GM21360 (cell line): ENCODE measurements around the gene NOC3L.
"Not testable (repeated sequence)": the region's sequence is repeated elsewhere in the genome, so short reads cannot be mapped to it uniquely, and the experiment has no call there.

Source experiments
- ATAC-seq: cut with Tn5 transposase; IDR thresholded peaks from one replicate; pipeline ENCODE4 v1.9.1; 2021; ENCODE audit warnings: mild to moderate bottlenecking, moderate library complexity; ENCODE audit not compliant: unreplicated experiment

Gene NOC3L

DNA sequence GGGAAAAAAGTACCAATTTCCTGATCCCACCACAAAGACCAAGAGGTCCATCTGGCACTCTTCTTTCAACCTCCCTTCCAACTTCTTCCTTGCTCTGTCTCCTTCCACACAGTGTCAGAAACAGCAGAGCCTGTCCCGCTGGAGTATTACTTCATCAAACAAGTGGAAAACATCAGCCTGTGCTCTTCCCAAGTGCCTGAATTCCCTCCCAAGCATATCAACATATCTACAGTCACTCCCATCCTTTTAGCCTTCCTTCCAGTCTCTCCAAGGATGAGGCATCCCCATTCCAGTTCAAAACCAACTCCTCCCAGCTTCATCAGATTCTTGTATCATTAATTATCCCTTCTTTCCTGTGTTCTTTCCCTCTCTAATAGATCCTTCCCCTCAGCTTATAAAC lies 1.7 kb upstream of the NOC3L start:
- ATAC-seq, result no peak

DNA sequence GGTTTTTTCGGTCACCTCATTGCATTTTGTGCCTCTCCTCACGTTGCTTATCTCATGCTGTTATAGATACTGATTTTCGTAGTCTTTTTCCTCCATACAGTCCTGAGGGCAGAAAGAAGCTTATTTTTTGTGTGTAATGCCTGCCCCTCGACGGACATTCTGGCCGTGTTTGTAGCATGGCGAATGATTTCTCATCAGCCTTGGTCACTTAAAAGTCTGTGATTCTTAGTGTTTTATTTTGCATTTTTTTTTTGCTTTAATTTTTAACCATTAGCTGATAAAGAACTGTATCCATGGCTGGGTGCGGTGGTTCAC lies 469 bp upstream of the NOC3L start:
- ATAC-seq, result no peak

DNA sequence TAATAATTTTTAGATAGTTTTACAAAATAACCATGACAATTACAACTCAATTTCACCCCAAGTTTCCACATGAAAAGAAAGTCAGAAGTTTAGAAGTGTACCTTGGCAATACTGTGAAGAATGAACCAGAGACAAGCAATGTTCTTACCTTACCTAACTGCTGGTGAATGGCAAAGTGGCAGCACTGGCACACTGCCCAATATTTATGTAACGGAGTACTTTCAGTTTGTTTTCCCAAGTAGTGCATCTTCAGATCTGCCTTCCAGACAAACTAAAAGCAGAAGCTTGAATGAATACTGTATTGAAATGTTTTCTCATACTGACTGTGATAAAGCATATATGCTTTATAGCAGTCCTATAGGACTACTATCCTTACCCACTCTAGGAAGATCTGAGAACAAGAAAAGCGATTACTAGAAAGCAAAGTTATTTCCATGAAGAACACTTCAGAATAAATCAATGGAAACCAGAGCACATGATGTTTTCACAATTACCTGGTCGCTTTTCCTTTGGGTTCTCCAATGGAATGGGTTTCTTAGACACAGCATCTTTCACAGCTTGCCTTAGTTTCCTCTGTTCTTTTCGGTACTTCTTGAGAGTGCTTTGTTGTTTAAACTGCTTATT lies 1.5 kb downstream of the NOC3L start:
- ATAC-seq, result no peak

DNA sequence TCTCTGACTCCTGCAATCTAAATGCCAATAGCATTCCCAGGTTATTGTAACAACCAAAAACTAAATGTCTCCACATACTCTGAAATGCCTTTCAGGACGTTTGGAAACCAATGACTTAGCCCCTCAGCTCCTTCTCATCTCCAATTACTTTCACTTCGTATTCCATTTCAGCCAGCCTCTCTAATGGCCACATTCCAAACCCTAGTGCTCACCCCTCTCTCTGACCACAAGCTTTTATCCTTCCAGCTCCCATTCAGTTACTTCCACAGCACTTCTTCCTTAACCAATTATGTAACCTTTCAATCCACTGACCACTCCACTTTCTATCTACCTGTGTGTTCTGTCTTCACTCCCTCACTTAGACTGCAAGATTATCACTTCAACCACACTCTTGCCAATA lies 4.3 kb downstream of the NOC3L start:
- no peak for ATAC-seq

DNA sequence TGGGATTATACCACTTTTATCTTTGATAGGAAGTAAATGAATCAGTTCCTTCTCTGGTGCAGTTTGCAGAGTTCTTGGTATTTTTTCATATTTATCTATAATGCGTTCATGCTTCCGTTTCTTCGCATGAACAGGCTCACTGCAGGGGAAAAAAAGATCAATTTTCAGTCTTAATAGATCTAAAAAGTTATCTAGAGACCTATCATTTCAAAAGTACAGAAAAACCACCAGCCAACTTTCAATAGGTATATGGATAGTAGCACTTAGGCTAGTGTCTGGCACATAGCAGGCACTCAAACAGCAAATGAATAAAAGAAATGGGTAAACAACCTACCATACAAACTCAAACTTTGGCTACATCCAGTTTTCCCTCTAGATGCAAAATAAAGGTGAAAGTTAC lies 5.5 kb downstream of the NOC3L start:
- no peak for ATAC-seq

DNA sequence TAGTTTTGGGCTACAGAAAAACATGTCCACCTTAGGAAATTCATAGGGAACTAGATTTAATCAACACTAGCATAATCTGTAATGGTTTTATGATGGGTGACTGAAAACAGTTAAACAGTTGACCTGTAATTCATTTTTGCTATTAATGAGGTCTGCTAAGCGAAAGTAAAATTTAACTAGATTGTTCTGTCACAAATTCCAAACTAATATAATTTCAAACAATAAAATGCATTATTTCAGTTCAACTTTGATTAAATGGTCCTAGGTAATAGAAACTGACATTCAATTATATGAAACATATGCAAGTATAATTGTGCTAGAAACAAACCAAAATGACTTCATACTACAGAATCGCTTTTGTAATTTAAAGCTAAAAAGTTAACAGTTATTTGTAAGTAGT lies 6.9 kb downstream of the NOC3L start:
- no peak for ATAC-seq

DNA sequence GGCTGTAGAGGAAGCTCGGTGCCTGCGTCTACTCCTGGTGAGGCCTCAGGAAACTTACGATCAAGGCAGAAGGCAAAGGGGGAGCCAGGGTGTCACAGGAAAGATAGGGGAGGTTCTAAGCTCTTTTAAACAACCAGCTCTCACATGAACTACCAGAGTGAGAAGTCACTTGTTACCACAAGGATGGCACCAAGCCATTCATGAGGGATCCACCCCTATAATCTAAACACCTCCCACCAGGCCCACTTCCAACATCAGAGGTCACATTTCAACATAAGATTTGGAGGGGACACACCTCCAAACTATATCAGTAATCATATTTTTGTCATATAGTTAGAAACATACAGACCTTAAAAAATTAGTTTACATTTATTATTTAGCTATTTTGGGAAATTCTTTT lies 9.4 kb downstream of the NOC3L start:
- ATAC-seq, result no peak

DNA sequence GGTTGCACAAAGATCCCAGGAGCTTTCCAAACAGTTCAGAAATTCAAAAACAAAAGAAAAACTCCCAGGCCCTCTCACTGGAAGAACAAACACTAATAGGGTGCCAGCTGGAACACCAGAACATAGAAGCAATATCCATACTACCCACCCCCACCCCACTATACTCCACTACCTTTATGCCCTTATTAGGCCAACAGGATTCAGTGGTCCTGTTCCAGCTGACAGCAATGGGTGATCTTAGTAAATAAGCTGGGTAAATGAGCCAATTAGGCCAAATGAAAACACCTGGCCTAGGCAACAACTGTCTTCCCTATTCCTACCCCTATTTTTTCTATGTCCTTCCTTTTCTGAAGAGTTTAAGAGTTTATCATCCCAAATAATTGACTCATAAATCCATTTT lies 11.7 kb downstream of the NOC3L start:
- no peak for ATAC-seq

DNA sequence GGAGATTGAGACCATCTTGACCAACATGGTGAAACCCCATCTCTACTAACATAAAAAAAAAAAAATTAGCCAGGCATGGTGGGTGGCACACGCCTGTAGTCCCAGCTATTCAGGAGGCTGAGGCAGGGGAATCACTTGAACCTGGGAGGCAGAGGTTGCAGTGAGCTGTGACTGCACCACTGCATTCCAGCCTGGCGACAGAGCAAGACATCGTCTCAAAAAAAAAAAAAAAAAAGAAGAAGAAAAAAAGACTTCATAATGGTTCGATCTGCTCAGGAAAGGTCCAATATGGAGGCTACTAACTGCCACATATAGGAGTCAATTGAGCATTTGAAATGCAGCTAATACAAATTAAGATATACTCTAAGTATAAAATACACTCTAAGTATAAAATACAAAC lies 12.2 kb downstream of the NOC3L start:
- not testable (repeated sequence) for ATAC-seq

DNA sequence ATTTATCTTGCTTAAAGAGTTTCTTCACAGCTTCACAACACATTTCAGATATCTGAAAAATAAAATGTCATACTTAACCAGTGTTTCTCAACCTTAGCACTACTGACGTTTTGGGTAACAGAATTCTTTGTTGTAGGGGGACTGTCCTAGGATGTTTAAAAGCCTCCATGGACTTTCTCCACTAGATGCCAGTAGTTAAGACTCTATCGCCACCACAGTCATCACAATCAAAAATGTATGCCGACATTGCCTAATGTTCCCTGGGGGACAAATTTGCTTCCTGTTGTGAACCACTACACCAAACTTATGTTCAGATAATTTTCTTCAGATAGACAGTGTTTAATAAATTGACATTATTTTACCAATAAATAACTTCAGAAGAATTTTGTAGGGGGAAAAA lies 13.4 kb downstream of the NOC3L start:
- ATAC-seq, result no peak

DNA sequence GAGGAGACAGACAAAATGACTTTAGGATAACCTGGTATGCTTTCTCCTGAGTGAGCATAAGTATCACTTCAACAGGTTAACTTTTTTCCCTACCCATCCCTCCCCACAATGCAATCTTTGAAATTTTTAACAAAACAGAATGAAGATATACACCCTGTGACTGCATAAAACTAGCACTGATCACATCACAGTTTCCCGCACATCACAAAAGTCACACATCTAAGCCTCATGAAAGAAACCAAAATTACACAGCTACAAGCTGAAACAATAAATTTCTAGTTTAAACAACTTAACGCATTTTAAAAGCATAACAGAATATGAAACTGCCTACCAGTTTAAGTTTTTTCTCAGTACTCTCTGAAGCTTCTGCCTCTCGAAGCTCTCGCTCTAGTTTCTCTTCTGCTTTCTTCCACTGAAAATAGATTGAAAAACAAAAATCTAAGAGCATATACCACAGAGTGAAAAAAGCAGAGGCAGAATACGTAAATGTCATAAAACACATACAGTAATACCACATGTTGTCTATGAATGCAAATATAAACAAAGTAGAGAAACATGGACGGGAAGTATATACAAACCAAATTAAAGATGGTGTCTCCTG lies 18.1 kb downstream of the NOC3L start:
- ATAC-seq, result peak; percentile 94

DNA sequence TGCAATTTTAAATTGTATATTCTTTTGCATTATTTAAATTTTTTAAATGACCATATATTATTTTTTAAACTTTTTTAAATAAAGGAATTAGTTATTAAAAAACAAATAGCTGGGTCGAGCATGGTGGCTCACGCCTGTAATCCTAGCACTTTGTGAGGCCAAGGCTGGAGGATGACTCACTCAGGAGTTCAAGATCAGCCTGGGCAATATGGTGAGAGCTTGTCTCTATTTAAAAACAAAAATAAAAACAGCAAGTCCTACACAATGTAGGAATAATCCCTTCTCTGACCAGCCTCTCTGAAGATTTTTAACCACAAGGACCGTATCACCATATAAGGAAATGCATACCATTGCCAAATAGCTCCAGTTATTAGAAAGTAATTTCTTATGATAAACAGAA lies 19.6 kb downstream of the NOC3L start:
- no peak for ATAC-seq

DNA sequence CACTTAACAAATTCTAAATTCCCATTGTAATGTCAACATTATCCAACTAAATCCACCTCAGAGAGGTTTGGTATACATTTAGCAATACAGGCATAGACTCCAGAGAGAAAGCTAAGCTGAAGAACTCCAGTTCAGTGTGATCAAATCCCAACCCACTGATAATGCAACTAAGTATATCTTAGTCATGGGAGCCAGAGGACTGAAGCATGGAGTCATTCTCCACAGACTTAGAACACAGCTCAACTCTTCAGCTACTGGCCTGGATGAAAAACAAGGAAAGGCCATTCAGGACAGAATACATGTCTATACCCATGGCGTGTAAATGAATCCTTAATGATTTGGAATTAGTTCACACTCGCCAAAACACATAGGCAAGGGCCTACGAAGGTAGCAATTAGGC lies 27.9 kb downstream of the NOC3L start:
- no peak for ATAC-seq

DNA sequence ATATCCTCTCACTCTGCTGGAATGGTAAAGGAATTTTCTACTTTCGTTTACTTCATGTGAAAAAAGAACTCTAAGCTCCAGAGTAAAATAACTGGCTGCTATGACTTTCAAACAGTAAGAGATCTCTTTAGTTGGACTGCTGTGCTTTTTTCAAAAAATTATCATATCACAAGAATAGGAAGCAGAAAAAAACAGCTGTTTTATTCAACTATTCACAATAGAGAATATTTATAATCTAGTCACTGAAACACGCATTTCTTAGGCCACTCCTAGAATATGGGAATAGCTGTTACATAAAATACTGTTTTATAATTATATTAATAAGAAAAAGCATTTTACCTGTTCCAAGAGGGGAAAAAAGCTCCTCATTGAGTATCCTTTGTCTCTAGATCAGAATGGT lies 29.7 kb downstream of the NOC3L start:
- no peak for ATAC-seq

DNA sequence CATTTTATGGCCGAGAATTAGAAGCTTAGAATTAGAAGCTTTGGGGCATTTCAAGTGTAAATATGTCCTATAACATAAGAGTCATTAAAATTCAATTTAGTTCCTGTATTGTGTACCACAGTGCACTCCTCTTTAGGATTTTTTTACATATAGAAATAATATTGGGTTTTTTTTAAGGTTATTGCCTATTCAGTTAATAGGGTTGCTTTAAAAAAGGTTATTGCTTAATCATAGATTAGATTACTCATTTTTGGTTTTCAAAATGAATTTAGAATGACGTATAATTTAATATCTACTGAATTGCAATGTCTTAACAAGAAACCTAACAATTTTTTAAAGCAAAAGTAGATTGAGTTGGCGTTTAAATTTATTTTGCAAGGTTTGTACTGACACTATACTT lies 34.1 kb downstream of the NOC3L start:
- no peak for ATAC-seq

DNA sequence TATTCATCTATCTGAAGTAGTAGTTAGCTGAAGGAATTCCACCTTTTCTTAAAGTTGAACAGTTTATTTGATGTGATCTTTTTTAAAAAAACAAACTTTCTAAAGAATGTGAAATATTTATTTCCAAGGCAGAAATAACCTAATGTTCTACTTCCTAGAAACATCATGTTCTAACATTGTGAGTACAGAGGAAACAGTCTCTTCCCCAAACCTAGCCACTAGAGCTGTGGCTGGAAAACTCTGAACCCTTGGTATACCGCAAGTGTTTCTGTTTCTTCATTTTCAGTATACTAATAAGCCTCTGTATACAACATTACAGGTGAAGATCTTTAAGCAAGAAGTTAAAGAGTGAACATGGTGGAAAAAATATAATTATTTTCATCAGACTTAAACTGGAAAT lies 35.1 kb downstream of the NOC3L start:
- ATAC-seq, result no peak

DNA sequence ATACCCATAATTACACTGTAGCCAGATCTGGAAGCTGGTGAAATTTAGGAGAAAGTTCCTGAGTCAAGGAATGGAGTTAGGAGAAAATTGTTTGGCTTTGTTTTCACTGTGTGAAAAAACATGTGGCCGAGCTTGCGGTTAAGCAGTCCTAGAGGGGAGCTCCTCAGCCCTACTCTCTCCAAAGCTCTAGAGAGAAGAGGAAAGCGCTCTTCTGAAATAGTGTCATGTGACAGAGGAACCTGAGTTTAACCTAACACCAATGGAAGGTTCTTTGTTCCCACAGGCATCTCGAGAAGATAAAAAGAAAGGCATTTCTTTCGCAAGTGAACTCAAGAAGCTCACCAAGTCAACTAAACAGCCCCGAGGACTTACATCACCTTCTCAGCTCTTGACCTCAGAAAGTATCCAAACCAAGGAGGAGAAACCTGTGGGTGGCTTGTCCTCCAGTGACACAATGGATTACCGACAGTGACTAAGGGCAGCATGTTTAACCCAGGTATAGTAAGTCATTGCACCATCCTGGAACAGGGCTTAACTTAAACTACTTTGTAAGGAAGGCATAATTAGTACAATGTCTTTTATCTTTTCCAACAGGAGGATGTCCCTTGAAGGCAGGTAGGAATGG lies 38.0 kb downstream of the NOC3L start:
- ATAC-seq, result no peak

DNA sequence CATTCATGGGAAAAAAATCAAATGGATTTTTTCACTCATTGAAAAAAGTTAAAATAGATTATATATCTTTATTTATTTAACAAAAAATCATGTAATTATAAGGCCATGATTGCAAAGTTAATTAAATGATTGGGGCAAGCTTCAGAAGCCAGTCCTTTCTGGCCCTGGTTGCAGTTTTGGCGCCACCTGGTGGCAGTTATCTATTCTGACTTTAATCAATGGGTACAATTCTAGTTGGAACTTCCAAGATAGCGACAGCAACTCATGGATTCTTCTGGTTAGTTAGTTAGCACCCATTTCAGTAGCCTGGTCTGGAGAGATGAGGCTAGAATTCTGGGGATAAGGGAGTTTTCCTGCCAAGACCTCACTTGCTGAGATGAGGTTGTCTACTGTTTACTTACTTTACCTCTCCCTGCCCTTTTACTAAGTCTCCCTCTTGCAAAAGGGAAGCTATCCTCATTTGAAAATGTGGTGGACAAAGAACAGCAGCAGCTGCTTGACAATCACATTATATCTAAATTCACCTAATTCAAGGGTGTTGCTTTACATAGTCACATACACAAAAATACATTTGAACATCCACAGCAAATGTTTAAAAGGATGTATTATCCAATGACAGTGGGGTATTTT lies 42.3 kb downstream of the NOC3L start:
- ATAC-seq, result no peak

DNA sequence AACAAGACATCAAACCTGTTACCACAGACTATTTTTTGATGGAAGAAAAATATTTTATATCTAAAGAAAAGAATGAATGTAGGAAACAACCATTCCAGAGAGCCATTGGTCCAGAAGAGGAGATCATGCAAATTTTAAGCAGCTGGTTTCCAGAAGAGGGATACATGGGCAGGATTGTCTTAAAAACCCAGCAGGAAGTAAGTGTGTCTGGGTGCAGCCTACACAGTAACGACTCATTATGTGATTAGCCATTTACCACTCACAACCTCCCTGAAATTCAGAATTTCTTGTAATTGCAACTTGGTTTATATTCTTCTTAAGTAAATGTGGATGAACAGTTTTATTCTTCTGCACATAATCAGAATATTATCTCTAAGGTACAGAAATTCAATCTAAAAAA lies 46.2 kb downstream of the NOC3L start:
- ATAC-seq, result no peak

DNA sequence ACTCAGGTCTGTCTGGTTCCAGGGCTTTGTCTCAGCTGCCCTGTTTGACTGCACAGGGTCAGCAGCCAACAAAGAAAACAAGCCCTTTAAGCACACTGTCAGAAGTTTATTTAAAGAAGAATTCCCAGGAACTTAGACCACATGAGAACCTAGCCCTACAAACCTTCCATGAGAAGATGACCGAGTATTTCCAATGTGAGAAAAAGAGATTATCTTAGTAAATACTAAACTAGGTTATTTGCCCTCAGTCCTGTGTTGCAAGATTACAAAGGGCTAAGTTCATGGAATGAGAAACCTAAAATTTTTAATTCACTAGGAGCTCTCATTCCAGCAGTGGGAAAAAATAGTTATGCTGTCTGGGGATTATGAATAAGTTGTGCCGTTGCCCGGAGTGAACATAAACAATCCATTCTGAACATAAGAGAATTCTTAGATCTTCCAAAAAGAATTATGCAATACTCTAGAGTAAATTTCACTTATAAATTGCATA lies 46.7 kb downstream of the NOC3L start:
- no peak for ATAC-seq

DNA sequence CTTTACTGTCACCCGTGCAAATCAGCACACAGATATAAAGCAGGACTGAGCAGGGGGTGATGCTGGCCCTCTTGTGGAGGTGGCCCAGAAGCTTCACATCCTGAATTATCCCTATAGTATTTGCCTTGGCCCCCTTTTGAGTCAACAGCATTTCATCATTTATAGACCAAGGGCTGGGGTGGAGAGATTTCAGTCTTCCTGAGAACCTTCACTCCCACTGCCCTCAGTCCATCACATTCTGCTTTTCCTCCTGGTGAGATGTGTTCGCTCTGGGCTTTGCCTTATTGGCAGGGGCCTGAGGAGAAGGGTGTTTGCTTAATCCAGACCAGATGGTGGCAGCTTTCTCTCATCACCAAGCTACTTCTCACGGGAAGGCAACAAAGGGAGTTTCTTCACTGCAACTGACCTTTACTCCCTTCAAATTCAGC lies 47.7 kb downstream of the NOC3L start:
- no peak for ATAC-seq

DNA sequence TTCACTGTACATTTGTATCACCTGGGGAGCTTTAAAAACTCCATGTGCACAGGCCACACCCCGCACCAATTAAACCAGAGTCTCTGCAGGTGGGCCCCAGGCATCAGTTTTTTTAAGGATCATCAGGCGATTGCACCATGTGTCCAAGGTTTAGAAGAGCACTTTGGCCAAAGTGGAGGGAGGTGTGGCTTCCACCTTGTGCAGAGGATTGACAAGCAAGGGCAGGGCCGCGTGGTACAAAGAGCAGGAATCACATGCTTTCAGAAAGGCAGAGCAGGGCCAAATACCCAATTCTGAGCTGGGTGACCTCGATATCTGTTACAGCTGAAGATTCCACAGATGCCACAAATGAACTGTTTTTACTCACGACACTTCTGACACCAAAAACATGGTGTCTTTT lies 52.4 kb downstream of the NOC3L start:
- ATAC-seq, result no peak
